ENCODE results near the gene MYH15. TPM values are rescaled to one million over a fixed set of nuclear protein-coding genes. Genes with fewer than 3 reads are reported as not detected.

Gene MYH15
- total and polyA plus RNA-seq, 2 of the 8 experiments (the other 6 are each of a cell fraction or from before 2014, with no cell fraction given): under 0.01 TPM; not detected in 1

- no peak overlapping the region for H3K27ac ChIP-seq (ENCODE audit: low read depth, low read length)
- no peak overlapping the region for H2BK12ac ChIP-seq (ENCODE audit: low read depth, low read length)
- H2BK5ac ChIP-seq (ENCODE audit: low read depth, low read length): no peak overlapping the region
- H2BK120ac ChIP-seq (replicated peaks; ENCODE audit: low read depth, low read length): no peak overlapping the region
- H3K36me3 ChIP-seq (ENCODE audit: control insufficient read depth in 2 of 4, insufficient read depth in 4 of 4, low read length in 3 of 4): no peaks in the 10 kb centered on the region
- FAIRE-seq (no peak), DNase-seq (ENCODE audit: low read depth in 1 of 2, low spot score in 2 of 2) (no peak)
- no peak overlapping the region for H2AFZ ChIP-seq (ENCODE audit: low read length)
- no peak overlapping the region for H3K9ac ChIP-seq (replicated peaks in 1 of 4; ENCODE audit: extremely low read depth in 1 of 4, low read depth in 3 of 4, low read length in 3 of 4)
- no peak overlapping the region for H3K18ac ChIP-seq (ENCODE audit: extremely low read depth, low read length)
- H3K4me3 ChIP-seq (ENCODE audit: extremely low read depth in 1 of 4, insufficient read depth in 2 of 4, low read depth in 3 of 4, low read length in 4 of 4): no peak overlapping the region
- no peak overlapping the region for H2AK5ac ChIP-seq (ENCODE audit: low read depth, low read length)
- no peak overlapping the region for H4K91ac ChIP-seq (replicated peaks; ENCODE audit: insufficient read length, low read length)
- no peak for TF ChIP-seq BRCA1 (IDR thresholded peaks at IDR 0.05; ENCODE audit: low read depth, low read length)
- no peak for TF ChIP-seq SRF (IDR thresholded peaks at IDR 0.05; ENCODE audit: low read depth, low read length)
- no peak for TF ChIP-seq EGR1 (IDR thresholded peaks at IDR 0.05; ENCODE audit: borderline replicate concordance, low read depth, low read length)
- TF ChIP-seq ZNF274 (IDR thresholded peaks at IDR 0.05; ENCODE audit: borderline replicate concordance, extremely low read depth, low read length): no peak
- TF ChIP-seq GTF2F1 (IDR thresholded peaks at IDR 0.05; ENCODE audit: borderline replicate concordance, low read depth, low read length): no peak
- TF ChIP-seq SIX5 (IDR thresholded peaks at IDR 0.05; ENCODE audit: low read depth, low read length): no peak
- no peaks in the 10 kb centered on the region for H3K27me3 ChIP-seq (replicated peaks in 1 of 4; ENCODE audit: control insufficient read depth in 3 of 4, extremely low read depth in 1 of 4, insufficient read depth in 3 of 4, low read length in 3 of 4)
- H3K56ac ChIP-seq (replicated peaks; ENCODE audit: insufficient read length, low read depth, low read length): no peak overlapping the region
- H3K79me1 ChIP-seq (ENCODE audit: low read depth, low read length): no peaks in the 10 kb centered on the region
- no peak overlapping the region for H2BK20ac ChIP-seq (ENCODE audit: low read length)
- H3K4me2 ChIP-seq (ENCODE audit: insufficient read depth in 1 of 2, low read depth in 2 of 2, low read length in 2 of 2): no peak overlapping the region
- H3K9me3 ChIP-seq (ENCODE audit: insufficient read depth in 2 of 2, low read depth in 1 of 2, low read length in 1 of 2): peaks cover 0 to 1% of the 10 kb centered on the region in 2 experiments; a peak in 1 of 4 replicates
- ChIA-PET CTCF (ENCODE audit: partially characterized antibody) (interaction anchor here (0.8 to 1.2 kb wide), 4 partner anchors 8 to 29 kb away, joined by 3 to 4 read pairs (median 3); no protein-coding TSS in a partner anchor), POLR2A (ENCODE audit: partially characterized antibody) (no interaction called here)
- H3K14ac ChIP-seq (ENCODE audit: insufficient read length): no peak overlapping the region
- no peak overlapping the region for H3K4ac ChIP-seq (replicated peaks; ENCODE audit: insufficient read length, low read depth, low read length)
- H2BK15ac ChIP-seq (ENCODE audit: low read length): no peak overlapping the region
- no peaks in the 10 kb centered on the region for H3K23me2 ChIP-seq (ENCODE audit: low read depth, low read length)
- H3K23ac ChIP-seq (ENCODE audit: insufficient read length): no peak overlapping the region
- no peaks in the 10 kb centered on the region for H3K79me2 ChIP-seq (ENCODE audit: control insufficient read depth in 1 of 2, insufficient read depth in 2 of 2, low read length in 2 of 2)
- no peaks in the 10 kb centered on the region for H4K20me1 ChIP-seq (replicated peaks in 1 of 2; ENCODE audit: control insufficient read depth in 1 of 2, insufficient read depth in 2 of 2, low read length in 2 of 2)
- no peak overlapping the region for H4K8ac ChIP-seq (ENCODE audit: extremely low read depth, insufficient read depth, low read length)
- H4K5ac ChIP-seq (ENCODE audit: insufficient read length, low read depth, low read length): no peak overlapping the region
- no peaks in the 10 kb centered on the region for H3K4me1 ChIP-seq (replicated peaks in 1 of 4; ENCODE audit: control insufficient read depth in 3 of 4, insufficient read depth in 4 of 4, low read length in 3 of 4)
Observed at GRCh38 chr3:108438542-108438941, 71.9 kb downstream of the MYH15 start.
